ENCODE data around the gene AHDC1.
A peak's percentile ranks its signal among the peaks of the same experiment; 100 is the strongest.
"Not testable (repeated sequence)": the region's sequence is repeated elsewhere in the genome, so short reads cannot be mapped to it uniquely, and the experiment has no call there.

AHDC1 gene

GRCh38 chr1:27564710-27565649, 39.0 kb downstream of the AHDC1 start:
- DNase-seq (ENCODE audit: low read depth in 2 of 2): no peak

DNA sequence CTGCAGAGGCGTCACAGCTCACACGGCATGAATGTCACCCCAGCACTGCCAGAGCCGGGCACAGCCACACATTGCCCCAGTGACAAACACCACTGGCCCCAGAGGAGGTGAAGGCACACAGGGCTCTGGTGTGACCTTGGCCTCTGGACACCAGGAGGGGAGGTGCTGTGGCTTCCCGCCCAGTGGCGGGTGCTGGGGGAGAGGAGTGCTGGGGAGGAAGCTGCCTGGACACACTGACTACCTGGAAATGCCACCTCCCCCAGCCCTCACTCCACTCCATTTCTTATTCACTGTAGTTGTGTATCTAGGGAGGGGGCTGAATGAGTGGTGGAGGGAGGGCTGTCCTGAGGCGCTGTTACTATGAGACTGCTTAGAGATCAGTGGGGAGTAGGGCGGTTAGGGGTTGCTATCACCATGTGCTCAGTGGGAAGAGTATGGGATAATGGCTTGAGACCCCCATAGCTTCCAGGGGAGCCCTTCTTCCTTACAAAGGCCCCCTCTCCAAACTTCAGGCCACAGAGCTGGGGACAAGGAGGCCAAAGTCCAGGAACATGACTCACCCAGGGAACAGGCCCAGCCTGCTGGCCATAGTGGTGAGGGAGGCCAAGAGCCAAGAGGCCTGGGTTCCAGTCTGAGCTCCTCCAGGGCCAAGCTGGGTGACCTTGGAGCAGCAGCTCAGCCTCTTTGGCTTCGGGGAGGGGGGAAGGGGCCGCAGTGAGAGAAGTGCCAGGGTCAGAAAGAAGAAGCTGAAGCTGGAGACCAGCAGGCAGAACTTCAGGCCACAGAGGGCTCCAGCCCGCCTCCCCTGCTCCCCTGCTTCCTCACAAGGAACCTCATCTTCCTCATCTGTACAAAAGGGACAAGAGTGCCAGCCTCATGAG, 40.1 kb downstream of the AHDC1 start:
- DNase-seq (ENCODE audit: low read depth in 2 of 2): no peak

DNA sequence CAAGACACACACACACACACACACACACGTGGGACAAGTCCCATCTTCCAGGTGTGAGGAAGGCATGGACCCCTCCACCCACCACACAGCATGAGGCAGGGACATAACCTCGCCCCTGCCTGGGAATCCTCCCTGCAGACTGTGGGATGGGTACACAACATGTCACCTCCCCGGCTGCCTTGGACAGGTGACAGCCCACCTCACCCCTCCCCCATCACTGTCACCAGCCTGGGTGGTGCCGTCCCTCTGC, 40.7 kb downstream of the AHDC1 start:
- no peak for DNase-seq (ENCODE audit: low read depth in 2 of 2)

DNA sequence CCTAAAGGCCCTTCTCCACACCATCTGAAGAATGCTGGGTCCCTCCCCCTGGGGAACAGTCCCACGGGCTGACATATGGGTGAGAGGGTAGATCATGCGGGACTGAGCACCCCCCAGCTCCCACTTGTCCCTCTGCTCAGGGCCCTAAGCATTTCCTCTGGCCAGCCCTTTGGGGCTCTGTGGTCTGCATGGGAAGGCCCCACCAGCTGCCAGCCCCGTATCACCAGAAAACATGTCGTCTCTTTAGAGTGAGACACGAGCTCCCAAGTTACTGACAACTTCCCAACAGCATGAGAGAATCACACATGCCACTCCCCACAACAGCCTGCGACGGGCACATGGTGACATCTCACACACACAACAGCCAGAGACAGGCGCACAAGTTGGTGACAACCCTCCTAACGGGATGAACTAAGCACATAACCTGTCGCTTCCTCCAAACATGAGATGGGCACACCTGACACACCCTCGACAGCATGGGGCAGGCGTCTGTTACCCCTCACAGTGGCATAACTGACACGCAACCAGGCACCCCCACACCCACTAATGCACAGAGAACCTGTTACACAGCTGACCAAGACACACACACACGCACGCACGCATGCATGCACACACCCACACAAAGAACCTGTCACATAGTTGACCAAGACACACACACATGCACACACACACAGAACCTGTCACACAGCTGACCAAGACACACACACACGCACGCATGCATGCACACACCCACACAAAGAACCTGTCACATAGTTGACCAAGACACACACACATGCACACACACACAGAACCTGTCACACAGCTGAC, 41.2 kb downstream of the AHDC1 start:
- no peak for DNase-seq (ENCODE audit: low read depth in 2 of 2)

DNA sequence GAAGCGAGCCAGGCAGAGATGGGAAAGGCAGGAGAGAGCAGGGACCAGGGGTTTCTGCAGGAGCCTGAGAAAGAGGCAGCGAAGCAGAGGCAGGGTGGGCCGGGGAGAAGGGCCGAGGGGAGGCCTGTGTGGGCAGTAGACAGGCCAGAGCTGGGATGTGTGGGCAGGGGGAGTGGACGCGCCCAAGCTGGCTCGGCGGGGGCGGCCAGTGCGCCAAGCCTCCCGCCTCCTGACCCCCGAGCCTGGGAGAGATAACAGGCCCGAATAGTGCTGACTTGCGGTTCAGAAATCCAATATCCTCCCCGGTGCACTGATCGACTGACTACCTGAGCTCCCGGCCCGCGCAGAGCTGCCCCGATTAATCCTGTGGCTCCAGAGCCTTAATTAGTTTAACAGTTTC, 41.9 kb downstream of the AHDC1 start:
- DNase-seq (ENCODE audit: low read depth in 2 of 2): no peak

DNA sequence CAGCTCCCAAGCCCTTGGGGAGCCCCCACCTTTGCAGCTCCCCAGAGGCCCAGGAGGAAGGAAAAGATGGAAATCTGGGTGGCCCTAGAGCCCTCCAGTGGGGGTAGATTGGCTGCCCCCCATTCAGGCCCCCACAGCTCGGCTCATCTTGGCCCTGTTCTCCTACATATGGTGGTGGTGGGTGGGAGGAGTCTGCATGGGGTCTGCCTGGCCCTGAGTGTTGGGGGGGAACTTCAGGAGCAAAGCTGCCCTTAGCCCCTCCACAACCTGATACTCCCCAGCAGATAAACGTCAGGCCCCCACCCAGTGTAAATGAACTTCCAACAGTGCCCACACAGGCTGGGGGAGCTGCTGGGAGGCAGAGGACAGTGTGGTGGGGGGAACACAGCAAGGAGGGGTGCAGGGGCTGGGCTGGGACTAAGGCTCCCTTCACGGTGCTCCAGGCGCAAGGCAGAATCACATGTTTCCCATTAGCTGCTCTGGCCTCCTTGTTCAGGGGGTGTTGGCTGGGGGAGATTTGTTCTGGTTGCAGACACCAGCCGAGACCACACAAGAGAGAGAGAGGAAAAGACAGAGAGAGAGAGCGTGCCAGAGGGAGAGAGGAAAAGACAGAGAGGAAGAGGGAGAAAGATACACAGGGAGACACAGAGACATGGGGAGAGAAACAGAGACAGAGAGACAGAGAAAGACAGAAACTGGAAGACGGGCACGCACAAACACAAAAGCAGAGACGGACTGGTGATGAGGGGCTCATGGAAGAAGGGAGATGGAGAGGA, 42.6 kb downstream of the AHDC1 start:
- no peak for DNase-seq (ENCODE audit: low read depth in 2 of 2)

DNA sequence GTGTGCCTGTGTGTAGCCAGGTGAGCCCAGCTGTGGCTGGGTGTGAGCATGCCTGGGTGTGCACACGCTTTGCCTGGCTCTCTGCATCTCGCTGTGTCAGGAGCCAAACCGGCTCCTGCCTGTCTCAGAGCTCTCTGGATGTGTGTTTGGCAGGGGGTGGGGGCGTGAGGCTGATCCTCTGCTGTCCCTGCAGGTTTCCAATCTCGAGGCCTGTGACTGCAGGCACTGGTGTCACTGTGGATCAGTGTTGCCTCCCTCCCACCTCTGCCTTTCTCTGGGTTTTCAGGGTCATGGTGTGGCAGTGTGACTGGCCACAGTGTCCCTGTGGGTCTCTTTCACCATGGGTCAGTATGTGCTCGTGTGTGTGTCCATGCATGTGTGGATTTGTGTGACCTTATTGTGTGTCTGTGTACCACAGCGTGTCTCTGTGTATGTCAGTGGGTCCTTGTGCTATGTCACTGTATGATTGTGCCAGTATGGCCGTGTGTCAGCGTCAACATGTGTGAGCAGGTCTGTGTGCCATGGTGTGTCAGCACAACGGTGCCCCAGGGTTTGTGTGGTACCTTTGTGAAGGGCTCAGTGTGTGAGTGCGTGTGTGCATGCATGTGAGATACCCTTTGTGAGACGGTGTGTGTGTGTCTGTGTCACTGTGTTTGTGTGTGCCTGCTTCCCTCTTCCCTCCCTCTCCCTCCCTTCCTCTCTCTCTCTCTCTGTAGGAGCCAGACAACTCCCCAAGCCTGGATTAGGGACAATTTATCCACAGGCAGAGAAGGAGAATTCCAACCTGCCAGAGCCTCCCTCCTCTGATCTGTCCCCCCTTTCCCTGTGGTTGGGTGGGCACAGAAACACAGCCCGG, 43.4 kb downstream of the AHDC1 start:
- no peak for DNase-seq (ENCODE audit: low read depth in 2 of 2)

GRCh38 chr1:27559466-27560030, 44.4 kb downstream of the AHDC1 start:
- DNase-seq (ENCODE audit: low read depth in 2 of 2): no peak

DNA sequence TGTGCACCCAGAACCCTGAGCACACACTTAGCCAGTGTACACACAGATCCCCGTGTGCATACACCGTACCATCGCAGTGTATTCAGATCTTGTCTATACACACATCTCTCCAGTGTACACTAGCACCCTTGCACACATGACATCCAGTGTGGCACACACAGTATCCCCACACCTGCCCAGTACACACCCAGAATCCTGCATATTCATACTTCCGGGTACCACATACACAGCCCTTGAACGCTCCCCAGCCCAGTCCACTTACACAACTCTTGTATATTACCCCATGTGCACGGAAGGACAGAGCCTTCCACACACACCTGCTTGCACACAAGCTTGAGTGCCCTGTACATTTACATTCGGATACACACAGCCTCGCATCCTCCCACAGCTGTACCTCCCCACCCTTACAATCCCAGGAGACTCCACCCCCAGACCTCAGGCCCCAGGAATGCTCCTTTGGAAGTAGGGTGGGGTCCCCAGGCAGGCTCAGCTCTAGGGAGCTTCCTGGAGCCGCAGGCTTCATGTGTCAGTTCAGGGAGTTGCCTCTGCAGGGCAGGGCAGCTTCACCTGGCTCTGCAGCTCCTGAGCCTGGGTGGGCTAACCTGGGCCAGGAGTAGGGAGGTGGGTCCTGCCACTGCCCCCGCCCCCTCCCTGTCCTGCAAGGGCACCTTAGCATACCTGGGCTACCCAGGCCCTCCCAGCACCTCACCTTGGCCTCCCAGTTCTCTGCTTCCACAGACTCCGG, 46.2 kb downstream of the AHDC1 start:
- no peak for DNase-seq (ENCODE audit: low read depth in 2 of 2)

GRCh38 chr1:27556781-27557595, 47.0 kb downstream of the AHDC1 start:
- peak; percentile 41 to 56 for DNase-seq (ENCODE audit: low read depth in 2 of 2)

GRCh38 chr1:27556435-27556780, 47.5 kb downstream of the AHDC1 start:
- DNase-seq (ENCODE audit: low read depth in 2 of 2): no peak

- DNase-seq (ENCODE audit: low read depth in 2 of 2): no peak
Measured at GRCh38 chr1:27555700-27556424, 48.1 kb downstream of the AHDC1 start.

DNA sequence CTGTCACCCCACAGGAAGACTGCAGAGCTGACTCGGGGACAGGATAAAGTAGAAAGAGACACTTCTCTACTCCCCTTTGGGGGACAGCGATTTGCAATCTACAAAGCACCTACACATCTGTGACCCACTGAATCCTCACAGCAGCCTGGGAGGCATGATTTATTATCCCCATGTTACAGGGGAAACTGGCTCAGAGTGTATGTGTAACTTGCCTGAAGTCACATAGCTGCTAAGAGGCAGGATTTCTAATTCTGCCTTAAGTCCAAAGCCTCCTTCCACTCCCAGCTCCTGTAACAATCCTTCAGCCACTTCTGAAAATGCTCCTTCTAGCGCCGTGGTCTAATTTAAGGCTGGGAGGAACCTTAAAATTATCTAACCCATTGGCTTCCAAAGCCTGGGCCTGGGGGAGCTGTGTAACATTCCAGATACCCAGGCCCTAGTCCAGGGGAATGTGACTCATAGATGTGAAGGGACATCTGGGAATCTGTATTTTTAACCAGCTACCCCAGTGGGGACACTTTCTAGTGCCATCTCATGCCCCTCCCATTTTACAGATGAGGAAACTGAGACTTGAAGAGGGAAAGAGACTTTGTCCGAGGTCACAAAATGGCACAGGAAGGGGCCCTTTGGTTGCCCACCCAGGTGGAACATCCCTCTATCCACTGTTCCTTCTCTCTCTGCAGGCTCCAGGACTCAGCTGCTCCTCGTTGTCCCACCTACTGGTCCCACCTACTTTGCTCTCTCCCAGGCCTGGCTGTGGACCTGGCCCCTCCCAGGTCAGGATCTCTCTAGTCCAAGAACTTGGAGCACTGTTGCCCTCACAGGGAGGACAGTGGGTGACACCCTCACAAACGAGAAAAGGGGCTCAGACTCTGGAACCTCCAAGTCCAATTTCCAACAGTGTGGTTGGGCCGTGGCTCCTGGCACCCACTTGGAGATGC, 48.9 kb downstream of the AHDC1 start:
- DNase-seq (ENCODE audit: low read depth in 2 of 2): no peak

GRCh38 chr1:27554293-27554692, 49.7 kb downstream of the AHDC1 start:
- DNase-seq (ENCODE audit: low read depth in 2 of 2): no peak

- not testable (repeated sequence) for DNase-seq (ENCODE audit: low read depth in 2 of 2)
Measured at GRCh38 chr1:27553823-27554222, 50.1 kb downstream of the AHDC1 start.

DNA sequence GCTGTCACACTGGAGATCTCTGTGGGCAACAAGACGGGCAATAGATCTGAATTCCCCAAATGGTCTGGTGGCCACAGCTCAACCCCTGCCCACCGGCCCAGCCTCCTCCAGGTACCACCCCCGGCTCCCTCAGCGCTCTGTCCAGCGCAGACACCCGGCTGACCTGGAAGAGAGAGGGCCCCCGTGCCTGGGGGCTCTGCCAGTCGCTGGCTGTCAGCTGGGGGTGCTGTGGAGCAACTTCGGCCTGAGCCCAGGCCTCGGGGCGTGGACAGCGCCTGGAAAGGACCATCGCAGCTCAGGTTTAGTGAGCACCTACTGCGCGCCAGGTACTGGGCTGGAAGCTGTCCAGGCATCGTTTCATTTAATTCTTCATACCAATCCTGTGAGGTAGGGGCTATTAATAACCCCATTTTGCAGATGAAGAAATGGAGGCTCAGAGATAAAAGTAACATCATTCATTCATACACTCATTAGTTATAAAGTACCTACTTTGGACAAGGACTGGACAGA, 51.0 kb downstream of the AHDC1 start:
- no peak for DNase-seq (ENCODE audit: low read depth in 2 of 2)

- DNase-seq (ENCODE audit: low read depth in 2 of 2): no peak
Measured at GRCh38 chr1:27551953-27552312, 52.0 kb downstream of the AHDC1 start.

Data from stimulated activated CD8-positive, alpha-beta memory T cell treated with anti-CD3 and anti-CD28 coated beads, Interleukin-15, amount 100 ng/mL, for 4 hours (primary cell).